22Rv1 (cell line): ENCODE results near the gene WNT2.

Experiments
- CTCF ChIP-seq: fragments of 450-650 bp; IDR thresholded peaks from 2 replicates; pipeline ENCODE4 v1.5.1; 2017; ENCODE audit warnings: mild to moderate bottlenecking
- ZFX ChIP-seq: fragments of 450-650 bp; IDR thresholded peaks from 2 replicates; pipeline ENCODE4 v1.6.1; 2017; ENCODE audit warnings: antibody characterized with exemption, borderline replicate concordance

- no peak for TF ChIP-seq CTCF
- no peak for TF ChIP-seq ZFX
These were observed 40.5 kb downstream of the WNT2 start for GRCh38 chr7:117282239-117282812.
